HG03064 (cell line): ENCODE data around the gene SCG5.

ENCODE experiments used
- ATAC-seq: cut with Tn5 transposase; IDR thresholded peaks from one replicate; pipeline ENCODE4 v1.9.1; 2021; ENCODE audit warnings: low read depth; ENCODE audit not compliant: unreplicated experiment

SCG5 gene

DNA sequence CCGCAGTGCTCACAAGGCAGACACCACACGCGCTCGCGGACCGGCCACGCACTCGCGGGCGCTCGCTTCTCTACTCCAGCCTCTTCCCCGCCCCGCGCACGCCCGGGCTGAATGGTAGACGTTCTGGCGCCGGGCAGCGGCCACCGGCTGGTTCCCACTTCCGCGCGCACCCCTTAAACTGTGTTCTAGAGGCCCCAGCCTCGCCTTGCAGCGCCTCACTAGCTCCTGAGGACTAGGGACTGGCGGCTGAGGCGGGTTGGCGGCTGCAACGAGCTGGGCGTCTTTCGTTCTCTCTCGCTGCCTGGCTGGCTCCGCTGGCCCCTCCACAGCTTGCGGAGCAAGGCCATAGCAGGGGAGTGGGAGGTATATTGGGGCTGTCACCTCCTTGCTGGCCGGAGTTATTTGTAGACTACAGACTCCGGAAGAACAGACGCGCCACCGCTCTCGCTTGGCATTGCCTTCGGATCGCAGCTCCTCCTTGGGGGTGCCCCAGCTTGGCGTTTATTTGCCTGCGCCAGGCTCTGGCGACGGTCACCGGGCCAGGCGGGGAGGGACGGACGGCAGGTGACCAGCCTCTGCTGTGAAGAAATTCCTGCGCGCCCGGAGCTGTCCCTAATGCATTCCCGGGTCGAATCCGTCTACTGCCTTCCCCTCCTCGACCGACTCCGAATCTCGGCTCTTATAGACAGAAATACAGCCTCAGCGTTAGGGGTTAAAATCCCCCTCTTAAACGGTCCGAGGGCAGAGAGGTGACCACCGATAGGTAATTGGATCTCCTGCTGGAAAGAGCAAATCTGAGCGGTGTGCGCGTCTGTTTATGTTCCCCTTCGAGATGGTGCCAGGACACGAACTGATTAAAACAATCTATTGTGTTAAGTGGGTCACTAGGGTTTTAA lies 77.6 kb downstream of the SCG5 start:
- ATAC-seq, result no peak

DNA sequence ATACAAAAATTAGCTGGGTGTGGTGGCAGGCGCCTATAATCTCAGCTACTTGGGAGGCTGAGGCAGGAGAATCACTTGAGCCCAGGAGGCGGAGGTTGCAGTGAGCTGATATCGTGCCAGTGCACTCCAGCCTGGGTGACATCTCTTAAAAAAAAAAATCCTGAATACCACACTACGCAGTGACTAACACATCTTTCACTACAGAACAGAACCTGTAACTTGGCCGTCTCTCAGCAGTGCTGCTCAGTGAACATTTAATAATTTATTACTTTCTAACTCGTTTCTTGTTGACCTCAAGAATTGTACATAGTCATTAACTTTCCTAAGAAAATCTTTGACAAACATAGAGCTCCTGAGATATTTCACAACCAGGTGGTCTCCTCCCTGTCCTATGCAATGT lies 80.1 kb downstream of the SCG5 start:
- no peak for ATAC-seq

DNA sequence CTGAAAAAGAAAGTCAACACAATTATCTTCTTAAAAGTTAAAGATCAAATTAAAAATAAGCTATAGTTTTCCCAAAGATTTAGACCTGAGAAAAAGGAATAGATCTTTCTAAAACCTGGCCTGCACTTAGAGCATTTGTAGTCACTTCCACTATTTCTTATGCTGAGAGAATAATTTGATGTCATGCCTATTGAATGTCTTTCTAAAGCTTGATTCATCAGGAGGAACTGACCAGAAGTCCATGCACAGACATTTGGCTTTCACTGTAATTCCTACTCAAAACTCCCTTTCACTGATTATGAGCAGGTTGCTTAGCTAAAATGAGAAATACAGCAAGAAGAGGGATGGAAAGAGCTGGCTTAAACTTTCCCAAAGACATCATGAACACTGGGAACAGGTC lies 80.6 kb downstream of the SCG5 start:
- ATAC-seq, result no peak

DNA sequence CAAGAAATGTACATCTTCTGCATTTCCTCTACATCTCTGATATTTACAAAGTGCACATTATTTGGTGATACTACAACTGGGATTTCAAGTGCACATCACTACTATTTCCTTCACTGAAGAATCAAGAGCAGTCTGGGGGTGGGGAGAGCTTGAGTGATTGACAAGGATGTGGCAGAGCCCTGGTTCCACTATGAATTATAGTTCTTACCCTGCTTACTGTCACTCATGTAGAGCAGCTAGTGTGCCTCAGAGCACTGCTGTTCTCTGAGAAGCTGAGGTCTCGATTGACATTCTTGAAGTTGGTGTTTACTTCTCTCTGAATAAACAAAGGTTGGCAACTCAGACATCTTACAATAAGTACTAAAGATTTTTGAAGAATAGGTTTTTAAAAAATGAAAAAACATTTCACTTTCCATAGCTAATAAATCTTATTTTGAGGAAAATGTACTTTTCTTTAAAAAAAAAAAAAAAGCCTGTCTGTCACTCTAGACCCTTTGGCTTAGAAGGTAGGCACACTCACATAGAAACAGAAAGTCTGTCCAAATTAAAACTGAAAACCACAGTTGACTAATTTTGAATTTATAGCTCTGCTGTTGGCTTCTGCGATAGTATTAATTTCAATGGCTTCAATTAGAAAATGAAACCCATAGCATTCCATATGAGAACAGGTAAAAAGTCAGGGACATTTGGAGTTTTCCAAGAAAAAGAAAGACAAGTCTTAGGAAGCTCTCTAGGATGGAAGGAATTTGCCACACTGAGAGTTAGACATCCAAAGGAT lies 81.8 kb downstream of the SCG5 start:
- peak; percentile 91 for ATAC-seq

DNA sequence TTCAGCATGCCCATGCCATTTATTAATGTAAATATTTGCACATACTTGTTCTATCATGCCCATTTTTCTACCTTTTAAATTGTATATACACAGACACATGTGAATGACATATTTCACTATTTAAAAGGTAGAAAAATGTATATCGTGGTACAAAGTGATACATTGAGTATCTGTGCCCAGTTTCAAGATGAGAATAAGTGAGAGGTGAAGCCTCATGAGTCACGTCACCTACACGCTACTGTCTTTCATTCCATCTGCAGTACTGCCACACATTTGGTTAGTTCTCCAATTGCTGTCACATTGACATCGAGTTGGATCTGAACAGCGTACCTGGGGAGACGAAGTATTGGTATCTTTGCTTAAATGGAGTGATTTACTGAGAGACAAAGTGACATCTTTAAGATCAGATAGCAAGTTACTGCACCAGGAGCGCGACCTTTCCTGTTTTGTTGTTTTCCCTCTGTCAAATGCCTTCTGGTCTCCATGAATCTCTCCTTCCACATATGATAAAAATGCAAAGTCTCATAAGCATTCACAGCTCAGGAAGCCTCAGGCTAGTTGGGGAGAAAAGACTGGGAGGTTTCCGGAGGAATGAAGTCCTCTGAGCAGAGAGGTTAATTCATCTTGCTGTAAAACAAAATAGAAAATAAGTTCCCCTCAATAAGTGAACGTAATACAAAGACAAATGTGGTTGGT lies 88.3 kb downstream of the SCG5 start:
- ATAC-seq, result no peak

DNA sequence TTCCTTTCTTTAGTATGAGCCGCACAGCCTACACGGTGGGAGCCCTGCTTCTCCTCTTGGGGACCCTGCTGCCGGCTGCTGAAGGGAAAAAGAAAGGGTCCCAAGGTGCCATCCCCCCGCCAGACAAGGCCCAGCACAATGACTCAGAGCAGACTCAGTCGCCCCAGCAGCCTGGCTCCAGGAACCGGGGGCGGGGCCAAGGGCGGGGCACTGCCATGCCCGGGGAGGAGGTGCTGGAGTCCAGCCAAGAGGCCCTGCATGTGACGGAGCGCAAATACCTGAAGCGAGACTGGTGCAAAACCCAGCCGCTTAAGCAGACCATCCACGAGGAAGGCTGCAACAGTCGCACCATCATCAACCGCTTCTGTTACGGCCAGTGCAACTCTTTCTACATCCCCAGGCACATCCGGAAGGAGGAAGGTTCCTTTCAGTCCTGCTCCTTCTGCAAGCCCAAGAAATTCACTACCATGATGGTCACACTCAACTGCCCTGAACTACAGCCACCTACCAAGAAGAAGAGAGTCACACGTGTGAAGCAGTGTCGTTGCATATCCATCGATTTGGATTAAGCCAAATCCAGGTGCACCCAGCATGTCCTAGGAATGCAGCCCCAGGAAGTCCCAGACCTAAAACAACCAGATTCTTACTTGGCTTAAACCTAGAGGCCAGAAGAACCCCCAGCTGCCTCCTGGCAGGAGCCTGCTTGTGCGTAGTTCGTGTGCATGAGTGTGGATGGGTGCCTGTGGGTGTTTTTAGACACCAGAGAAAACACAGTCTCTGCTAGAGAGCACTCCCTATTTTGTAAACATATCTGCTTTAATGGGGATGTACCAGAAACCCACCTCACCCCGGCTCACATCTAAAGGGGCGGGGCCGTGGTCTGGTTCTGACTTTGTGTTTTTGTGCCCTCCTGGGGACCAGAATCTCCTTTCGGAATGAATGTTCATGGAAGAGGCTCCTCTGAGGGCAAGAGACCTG lies 89.5 kb downstream of the SCG5 start:
- no peak for ATAC-seq

DNA sequence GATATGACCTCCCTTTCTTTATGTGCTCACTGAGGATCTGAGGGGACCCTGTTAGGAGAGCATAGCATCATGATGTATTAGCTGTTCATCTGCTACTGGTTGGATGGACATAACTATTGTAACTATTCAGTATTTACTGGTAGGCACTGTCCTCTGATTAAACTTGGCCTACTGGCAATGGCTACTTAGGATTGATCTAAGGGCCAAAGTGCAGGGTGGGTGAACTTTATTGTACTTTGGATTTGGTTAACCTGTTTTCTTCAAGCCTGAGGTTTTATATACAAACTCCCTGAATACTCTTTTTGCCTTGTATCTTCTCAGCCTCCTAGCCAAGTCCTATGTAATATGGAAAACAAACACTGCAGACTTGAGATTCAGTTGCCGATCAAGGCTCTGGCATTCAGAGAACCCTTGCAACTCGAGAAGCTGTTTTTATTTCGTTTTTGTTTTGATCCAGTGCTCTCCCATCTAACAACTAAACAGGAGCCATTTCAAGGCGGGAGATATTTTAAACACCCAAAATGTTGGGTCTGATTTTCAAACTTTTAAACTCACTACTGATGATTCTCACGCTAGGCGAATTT lies 91.2 kb downstream of the SCG5 start:
- no peak for ATAC-seq

DNA sequence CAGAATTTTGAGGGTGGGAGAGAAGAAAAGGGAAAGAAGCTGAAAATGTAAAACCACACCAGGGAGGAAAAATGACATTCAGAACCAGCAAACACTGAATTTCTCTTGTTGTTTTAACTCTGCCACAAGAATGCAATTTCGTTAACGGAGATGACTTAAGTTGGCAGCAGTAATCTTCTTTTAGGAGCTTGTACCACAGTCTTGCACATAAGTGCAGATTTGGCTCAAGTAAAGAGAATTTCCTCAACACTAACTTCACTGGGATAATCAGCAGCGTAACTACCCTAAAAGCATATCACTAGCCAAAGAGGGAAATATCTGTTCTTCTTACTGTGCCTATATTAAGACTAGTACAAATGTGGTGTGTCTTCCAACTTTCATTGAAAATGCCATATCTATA lies 91.8 kb downstream of the SCG5 start:
- no peak for ATAC-seq

DNA sequence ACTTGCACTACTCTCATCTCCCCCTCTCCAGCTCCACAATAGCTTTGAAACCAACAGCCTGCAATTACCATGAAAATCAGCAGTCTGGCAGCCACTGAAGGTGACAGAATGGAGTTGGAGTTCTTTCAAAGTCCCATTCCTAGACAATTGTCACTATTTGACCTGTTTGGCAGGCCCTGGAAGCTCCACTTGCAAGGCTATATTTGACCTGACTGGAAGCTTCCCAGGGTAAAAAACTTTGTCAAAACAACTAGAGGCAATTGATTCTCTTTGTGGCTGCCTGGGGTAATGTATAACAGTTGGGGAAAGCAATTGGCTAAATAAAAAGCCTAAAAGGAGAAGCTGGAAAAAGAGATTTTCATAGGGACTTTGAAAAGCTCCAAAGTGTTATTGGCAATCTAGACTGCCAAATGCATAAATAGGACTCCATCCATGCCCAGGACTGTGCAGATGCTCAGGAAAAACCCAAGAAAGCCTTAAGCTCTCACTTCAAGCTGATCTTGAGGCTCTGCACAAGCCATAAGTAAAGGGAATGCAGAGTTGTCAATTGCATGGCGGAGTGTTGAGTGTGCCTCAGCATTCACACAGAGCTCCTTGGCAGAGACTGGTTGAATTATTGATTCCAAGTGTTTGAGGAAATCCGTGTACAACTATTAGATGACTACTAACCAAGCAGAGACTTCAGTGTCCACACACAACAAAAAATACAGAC lies 94.6 kb downstream of the SCG5 start:
- no peak for ATAC-seq

DNA sequence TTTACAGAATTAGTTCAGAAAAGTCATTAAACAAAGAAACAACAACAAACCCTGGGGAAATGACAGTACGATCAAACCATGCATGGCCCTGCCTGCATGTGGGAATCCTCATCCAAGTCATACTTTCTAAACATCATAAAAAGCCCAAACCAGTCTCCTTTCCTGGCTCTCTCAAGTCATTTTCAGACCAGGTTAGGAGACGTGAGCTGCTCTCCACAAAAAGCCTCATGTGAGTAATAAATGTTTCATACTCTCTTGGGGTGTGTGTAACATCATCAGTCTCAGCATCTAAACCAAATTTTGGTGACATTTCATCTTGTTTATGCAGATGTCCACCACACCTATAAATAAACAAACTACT lies 95.2 kb downstream of the SCG5 start:
- no peak for ATAC-seq

DNA sequence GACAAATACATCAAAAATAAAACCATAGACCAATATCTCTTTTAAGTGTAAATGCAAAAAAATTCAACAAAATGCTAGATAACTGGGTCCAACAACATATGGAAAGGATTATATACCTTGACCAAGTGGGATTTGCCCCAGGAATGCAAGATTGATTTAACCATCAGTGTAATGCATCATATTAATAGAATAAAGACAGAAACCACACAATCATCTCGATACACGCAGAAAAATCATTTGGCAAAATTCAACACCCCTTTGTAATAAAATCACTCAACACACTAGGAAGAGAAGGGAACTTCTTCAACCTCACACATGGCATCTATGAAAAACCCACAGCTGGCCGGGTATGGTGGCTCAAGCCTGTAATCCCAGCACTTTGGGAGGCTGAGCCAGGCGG lies 95.8 kb downstream of the SCG5 start:
- no peak for ATAC-seq

DNA sequence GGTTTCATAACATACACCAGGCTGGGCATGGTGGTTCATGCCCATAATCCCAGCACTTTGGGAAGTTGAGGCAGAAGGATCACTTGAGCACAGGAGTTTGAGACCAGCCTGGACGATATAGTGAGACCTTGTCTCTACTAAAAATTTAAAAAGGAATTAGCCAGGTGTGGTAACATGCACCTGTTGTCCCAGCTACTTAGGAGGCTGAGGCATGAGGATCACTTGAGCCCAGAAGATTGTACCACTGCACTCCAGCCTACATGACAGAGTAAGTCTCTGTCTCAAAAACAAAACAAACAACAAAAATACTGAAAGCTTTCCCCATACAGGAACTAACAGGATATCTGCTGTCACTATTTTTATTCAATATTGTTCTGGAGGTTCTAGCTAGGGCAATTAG lies 97.2 kb downstream of the SCG5 start:
- no peak for ATAC-seq

DNA sequence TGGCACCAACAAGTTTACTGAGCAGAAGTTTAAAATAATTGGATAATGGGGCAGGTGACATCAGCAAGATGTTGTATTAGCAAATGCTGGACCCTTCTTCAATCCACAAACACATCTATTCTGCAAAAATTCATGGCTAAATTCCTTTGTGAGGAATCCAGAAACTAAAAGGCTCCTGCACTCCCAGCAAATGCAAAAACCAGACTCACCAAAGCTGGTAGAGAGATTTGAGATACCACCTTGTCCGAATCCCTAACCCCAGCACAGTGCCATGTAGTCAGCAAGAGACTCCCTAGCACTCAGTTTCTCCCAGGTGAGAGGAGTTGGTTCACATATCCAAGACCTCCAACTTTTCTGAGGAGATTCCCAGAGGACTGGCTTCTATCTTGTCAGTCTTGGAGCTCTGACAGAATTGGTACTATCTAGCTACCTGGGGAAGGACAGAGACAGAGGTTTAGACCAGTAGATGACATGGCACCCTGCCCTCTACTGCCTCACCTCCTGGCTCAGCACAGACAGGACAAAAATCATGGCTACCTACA lies 98.1 kb downstream of the SCG5 start:
- no peak for ATAC-seq

DNA sequence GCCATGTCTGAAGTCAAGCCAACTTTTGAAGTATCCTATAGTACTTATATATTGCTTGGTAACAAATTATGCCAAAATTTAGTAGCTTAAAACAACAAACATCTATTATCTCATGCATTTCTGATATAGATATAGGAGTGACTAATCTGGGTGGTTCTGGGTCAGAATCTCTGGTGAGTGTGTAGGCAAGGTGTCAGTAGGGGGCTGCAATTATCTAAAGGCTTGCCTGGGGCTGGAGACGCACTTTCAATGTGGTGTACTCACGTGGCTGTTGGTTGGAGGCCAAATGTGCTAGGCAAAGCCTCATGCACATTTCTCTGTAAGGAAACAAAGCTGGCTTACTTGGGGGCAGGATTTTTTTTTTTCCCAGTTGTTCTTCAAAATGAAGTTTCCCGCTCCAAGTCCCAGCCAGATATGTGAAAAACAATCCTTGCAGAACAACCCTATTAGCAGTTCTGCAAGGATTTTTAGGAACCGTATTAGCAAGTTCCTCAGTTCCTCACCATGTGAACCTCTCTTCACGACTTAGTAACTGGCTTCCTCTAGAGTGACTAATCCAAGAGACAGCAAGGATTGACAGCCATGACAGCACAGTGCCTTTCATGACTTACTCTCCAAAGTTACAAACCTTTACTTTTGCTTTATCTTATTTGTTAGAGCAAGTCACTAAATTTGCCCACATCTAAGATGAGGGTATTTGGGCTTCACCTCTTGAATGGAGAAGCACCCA lies 102.1 kb downstream of the SCG5 start:
- ATAC-seq, result no peak

DNA sequence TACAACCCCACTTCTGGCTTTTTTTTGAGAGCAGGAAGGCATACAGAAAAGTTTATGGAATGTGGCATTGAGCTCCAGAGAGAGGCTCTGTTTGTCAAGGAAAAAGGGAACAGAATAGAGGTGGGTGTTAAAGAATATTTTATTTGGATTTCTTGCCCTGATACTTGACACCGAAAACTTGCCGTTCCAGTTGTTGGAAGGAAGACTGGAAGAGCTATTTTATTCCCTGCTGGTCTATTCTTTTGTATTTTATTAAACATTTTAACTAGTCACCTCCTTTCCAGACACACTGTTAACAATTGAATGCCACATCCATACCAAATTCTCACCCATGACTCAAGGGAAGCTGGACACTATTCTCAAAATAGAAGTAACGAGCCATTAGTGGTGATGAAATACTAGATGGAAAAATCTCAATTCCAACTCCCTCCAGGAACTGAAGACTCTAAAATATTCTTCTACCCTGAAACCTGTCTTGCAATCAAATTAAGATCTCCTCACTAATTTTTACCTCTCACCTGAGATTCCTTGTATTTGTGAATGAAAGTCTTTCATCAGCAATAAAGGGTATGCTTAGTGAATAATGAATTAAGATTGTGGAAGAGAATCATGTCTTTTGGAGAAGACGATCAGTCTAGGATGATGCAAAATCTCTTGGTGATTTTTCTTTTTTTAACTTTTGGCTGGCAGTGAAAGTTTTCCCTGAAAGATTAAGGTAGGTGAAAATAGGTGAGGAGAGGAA lies 104.8 kb downstream of the SCG5 start:
- no peak for ATAC-seq
